Measurements from ENCODE around the gene PCP2.

PCP2 gene

DNA sequence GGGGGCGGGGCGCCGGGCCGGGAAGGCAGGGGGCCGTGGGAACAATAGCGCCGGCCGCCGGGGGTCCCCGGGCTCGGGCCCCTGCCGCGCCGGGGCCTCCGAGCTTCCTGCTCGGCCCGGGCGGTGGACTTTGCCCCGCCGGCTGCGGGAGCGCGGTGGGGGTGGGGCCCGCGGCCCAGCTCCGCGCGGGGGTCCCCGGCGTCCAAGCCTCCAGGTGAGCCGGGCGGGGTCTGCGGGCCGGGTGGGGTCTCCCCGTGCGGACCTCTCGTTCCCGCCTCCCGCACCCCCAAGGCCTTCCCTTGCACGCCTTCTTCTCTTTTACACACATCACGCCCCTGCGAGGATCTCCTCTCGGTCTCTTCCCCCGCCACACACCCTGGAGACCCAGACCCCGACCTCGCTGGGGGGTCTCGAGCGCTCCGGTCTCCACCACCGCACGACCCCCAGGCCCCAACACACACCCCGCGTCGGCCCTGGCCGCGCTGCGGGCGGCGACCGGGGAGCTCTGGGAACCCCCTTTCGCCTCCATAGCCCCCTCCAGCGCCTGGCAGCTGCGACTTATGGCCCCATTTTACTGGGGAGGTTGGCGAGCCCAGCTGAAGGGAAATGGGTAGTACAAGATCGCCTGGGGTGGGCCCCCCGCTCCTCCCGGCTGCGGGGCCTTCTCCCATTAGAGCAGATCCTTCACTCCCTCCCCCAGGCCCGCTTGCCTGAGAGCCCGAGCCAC, 37.1 kb downstream of the PCP2 start:
- no peak for FAIRE-seq

DNA sequence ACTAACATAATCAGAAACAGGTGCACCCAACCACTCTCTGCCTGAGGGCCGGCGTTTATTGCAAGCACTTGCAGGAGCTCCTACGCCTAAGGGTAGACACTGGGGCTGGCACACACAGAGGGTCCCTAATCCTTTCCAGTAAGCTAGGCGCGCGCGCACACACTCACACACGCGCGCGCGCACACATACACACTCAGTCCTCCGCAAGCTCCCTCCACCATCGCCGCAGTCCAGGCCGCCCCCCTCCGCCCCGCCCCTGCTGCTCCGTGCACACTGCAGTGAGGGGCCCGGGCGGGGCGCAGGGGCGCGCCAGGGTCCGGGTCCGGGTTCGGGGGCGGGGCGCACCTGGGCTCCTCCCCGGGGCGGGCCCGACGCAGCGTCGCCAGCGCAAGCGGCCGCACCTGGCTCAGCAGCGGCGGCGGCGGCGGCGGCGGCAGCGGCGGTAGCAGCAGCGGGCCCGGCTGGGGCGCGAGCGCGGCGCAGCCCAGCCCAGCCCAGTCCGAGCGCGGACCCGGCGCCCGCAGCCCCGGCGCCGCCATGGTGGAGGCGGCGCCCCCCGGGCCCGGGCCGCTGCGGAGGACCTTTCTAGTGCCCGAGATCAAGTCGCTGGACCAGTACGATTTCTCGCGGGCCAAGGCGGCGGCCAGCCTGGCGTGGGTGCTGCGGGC, 37.9 kb downstream of the PCP2 start, which contains the start of gene CAMSAP3:
Gene CAMSAP3, plus strand, starts transcription at position 398 of the 668 bp plus-strand sequence. Its CDS starts 140 bp downstream, at position 538.
- no peak for FAIRE-seq

DNA sequence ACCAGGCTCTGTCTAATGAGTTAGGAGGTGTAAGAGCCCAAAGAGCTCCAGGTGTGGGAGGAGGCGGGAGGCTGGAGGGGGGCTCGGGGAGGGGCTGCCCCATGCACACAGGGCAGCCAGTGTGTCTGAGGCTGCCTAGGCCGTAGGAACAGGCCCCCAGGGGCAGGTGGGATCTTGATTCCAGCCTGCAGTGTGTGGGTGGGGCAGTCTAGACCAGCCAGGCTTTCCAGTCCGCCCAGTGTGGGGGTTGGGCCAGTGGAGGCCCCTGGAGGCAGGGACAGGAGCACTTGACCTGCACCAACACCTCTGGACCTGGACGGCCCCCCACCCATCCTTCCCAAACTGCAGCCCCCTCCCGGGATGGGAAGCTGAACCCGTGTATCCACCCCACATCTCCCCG, 43.3 kb downstream of the PCP2 start:
- FAIRE-seq: no peak

DNA sequence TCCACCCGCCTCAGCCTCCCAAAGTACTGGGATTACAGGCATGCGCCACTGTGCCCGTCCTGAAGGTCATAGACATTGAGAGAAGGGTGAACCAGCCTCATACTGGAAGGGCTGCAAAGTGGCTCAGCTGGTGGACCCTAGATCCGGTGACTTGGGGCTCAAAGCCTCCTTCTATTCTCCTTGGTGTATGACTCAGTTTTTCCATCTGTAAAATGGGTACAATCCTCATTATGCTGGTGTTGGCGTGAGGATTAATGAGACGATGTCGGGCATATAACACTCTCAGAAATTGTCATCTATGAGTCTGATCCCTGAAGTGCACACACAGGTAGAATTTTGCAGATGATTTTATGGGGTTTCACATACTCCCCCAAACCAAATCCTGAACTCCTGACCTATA, 43.7 kb downstream of the PCP2 start:
- FAIRE-seq: no peak

DNA sequence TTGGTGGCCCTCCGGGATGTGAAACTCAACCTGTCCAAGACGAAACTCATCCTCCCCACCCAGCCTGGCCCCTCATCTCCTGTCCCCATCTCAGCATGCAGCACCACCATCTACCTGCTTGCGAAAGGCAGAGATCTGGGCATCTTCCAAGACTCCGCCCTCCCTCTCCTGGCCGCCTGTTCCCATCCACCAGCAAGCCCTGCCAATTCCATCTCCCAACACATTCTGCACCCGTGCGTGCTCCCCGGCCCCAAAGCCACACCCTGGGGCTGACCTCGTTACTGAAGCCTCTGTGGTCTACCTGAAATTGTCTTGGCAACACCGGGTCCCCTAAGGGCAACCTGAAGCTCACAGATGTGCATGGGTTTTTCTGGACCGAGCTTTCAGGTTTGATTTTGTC, 51.1 kb downstream of the PCP2 start:
- FAIRE-seq: no peak

Data from A204.1 (cell line).